K562 (cell line): ENCODE measurements around the gene FARP2. TPM values are rescaled to one million over a fixed set of nuclear protein-coding genes. Genes with fewer than 3 reads are reported as not detected.
A peak's percentile ranks its signal among the peaks of the same experiment; 100 is the strongest.

Source experiments
- ATAC-seq: fragments of 200-7000 bp; cut with Tn5 transposase; 3 replicates; pipeline ENCODE4 v1.9.1; 2020; ENCODE audit warnings: moderate library complexity
- BruUV-seq: library from RNA; stranded (reverse); fragments of 400-500 nt; replicated peaks from 2 replicates; lab custom pipeline; 2021; lab: Mats Ljungman, UMichigan
- CTCF ChIA-PET: fragments of 300-600 bp; formaldehyde crosslinking; extraction: SDS; loops from one replicate; lab custom pipeline; 2021; ENCODE audit warnings: low intra/inter-chr PET ratio; lab: Yijun Ruan, JAX
- POLR2A ChIA-PET: fragments of 300-600, 350-650 bp; sonication (Branson Sonifier 250); formaldehyde crosslinking; extraction: SDS; loops from one replicate; lab custom pipeline; 2021; ENCODE audit warnings: antibody characterized with exemption, inconsistent platforms; lab: Yijun Ruan, JAX
- DNase-seq, 4 experiments: peaks; one replicate each; pipeline versions ENCODE4 v3.0.0 to v3.0.0-alpha.2; 2011 to 2018; ENCODE audit warnings: low spot score in 3 of 4, mixed read lengths in 3 of 4; ENCODE audit errors: extremely low read depth in 1 of 4
- FAIRE-seq: peaks from 2 replicates; lab custom pipeline; 2011; peaks lifted over from hg19 to GRCh38; lab: Jason Lieb, UNC
- H2AFZ ChIP-seq: 2 replicates; pipeline ENCODE4 v1.6.0; 2011; ENCODE audit warnings: low read depth, low read length, control low read depth, inconsistent platforms
- H3K27ac ChIP-seq: fragments of 200-600 bp; 3 replicates; pipeline ENCODE4 v1.8.0; 2011; ENCODE audit warnings: low read depth, mild to moderate bottlenecking, control low read depth, inconsistent platforms, low read length, moderate library complexity, mixed read lengths; ENCODE audit errors: extremely low read depth
- H3K27me3 ChIP-seq, 2 experiments: fragments of 300-600 bp in 1 of 2; 2 replicates in 1 of 2; 3 replicates in 1 of 2; pipeline versions ENCODE4 v1.6.0 to v1.8.0; 2011; ENCODE audit warnings: inconsistent platforms in 2 of 2, low read length in 2 of 2, mild to moderate bottlenecking in 1 of 2, mixed read lengths in 1 of 2, moderate library complexity in 1 of 2; ENCODE audit not compliant: control insufficient read depth in 2 of 2, insufficient read depth in 2 of 2
- H3K36me3 ChIP-seq: fragments of 300-600 bp; 3 replicates; pipeline ENCODE4 v1.8.0; 2011; ENCODE audit warnings: mild to moderate bottlenecking, low read length, inconsistent platforms; ENCODE audit not compliant: control insufficient read depth, insufficient read depth
- H3K4me1 ChIP-seq, 2 experiments: fragments of 200-600 bp in 1 of 2; replicated peaks in 1 of 2; 2 replicates in 1 of 2; 3 replicates in 1 of 2; pipeline versions ENCODE4 v1.5.1 to v1.8.0; 2011; ENCODE audit warnings: inconsistent platforms in 2 of 2, low read length in 2 of 2, mild to moderate bottlenecking in 1 of 2, mixed read lengths in 1 of 2, moderate library complexity in 1 of 2; ENCODE audit not compliant: control insufficient read depth in 2 of 2, insufficient read depth in 2 of 2
- H3K4me2 ChIP-seq: 2 replicates; pipeline ENCODE4 v1.6.1; 2011; ENCODE audit warnings: low read length, control low read depth, inconsistent platforms, mixed read lengths; ENCODE audit not compliant: insufficient read depth
- H3K4me3 ChIP-seq: fragments of 200-600 bp; sonication (generic), shearing (Covaris generic); 2 replicates; pipeline ENCODE4 v1.5.1; 2016; ENCODE audit warnings: control low read depth, inconsistent platforms
- H3K79me2 ChIP-seq: fragments of 200-600 bp; 3 replicates; pipeline ENCODE4 v1.8.0; 2011; ENCODE audit warnings: low read length, inconsistent platforms; ENCODE audit not compliant: control insufficient read depth, insufficient read depth
- H3K9ac ChIP-seq, 2 experiments: 2 replicates each; pipeline versions ENCODE4 v1.6.0 to v1.6.1; 2011; ENCODE audit warnings: low read depth in 2 of 2, low read length in 2 of 2, control low read depth in 1 of 2, inconsistent platforms in 1 of 2, mild to moderate bottlenecking in 1 of 2, mixed read lengths in 1 of 2; ENCODE audit not compliant: insufficient read depth in 1 of 2
- H3K9me1 ChIP-seq: one replicate; pipeline ENCODE4 v1.6.0; 2011; ENCODE audit warnings: inconsistent platforms, mild to moderate bottlenecking, low read length, moderate library complexity; ENCODE audit not compliant: control insufficient read depth, insufficient read depth
- H3K9me3 ChIP-seq: replicated peaks from 2 replicates; pipeline ENCODE4 v1.5.1; 2011; ENCODE audit warnings: low read depth, low read length, inconsistent platforms; ENCODE audit not compliant: control insufficient read depth, insufficient read depth
- H4K20me1 ChIP-seq: replicated peaks from 2 replicates; pipeline ENCODE4 v1.6.1; 2011; ENCODE audit warnings: low read length, inconsistent platforms, mixed read lengths; ENCODE audit not compliant: control insufficient read depth, insufficient read depth
- CBFB ChIP-seq: sonication (generic); formaldehyde crosslinking; IDR thresholded peaks from 2 replicates; pipeline ENCODE4 v1.4.0; 2020; ENCODE audit warnings: mild to moderate bottlenecking, missing genetic modification reagents
- DPF2 ChIP-seq: fragments of 450-650 bp; IDR thresholded peaks from 2 replicates; pipeline ENCODE4 v1.6.1; 2016
- ETS2 ChIP-seq: IDR thresholded peaks from 2 replicates; pipeline ENCODE4 v1.6.1; 2016; ENCODE audit warnings: borderline replicate concordance, missing genetic modification characterization, mild to moderate bottlenecking, moderate library complexity, missing compliant biosample characterization; ENCODE audit not compliant: poor library complexity, severe bottlenecking
- NKRF ChIP-seq: fragments of 450-650 bp; IDR thresholded peaks from 2 replicates; pipeline ENCODE4 v1.6.1; 2016; ENCODE audit warnings: borderline replicate concordance
- POU5F1 ChIP-seq: fragments of 150-350 bp; IDR thresholded peaks from 2 replicates; pipeline ENCODE4 v1.6.1; 2014; ENCODE audit warnings: borderline replicate concordance, low read length, low read depth, mild to moderate bottlenecking; ENCODE audit not compliant: partially characterized antibody
- SNRNP70 ChIP-seq: fragments of 200-400 bp; formaldehyde crosslinking; optimal IDR thresholded peaks from 2 replicates; pipeline ENCODE3; 2017; ENCODE audit warnings: low read depth, low read length
- ZKSCAN1 ChIP-seq: fragments of 150-350 bp; IDR thresholded peaks from 2 replicates; pipeline ENCODE4 v1.6.1; 2016; ENCODE audit warnings: low read depth, low read length
- WGBS: fragments of 100-300 bp; shearing (Covaris generic); methylation state at CpG from one replicate; pipeline ENCODE4 v1.1.6; 2016; ENCODE audit warnings: low coverage, mixed read lengths; ENCODE audit not compliant: insufficient coverage; ENCODE audit errors: missing lambda C conversion rate; 5-methylcytosine and 5-hydroxymethylcytosine counted together
- in situ Hi-C: fragments of 300-500 bp; cut with MboI; formaldehyde crosslinking; loops from 4 replicates; pipeline ENCODE4 v1.15.0; 2018; ENCODE audit warnings: inconsistent platforms, mixed read lengths
- intact Hi-C: fragments of 100-400 bp; cut with micrococcal nuclease; formaldehyde crosslinking; loops from 2 replicates; pipeline ENCODE4 v1.14.2; 2022
- polyA plus RNA-seq, 8 experiments: library from polyadenylated mRNA; depleted of rRNA in 4 of 8; stranded (reverse) in 5 of 8; unstranded in 3 of 8; fragments of >200 nt; fragmentation: Nextera tagmentation in 2 of 8; fragmentation: Illumina TruSeq in 1 of 8; extraction: Ambion mirVana in 2 of 8; extraction: Trizol in 1 of 8; gene quantifications; 2 replicates each; pipeline versions ENCODE4 v1.2.1 to v1.2.3, GENCODE V29; 2011 to 2014; ENCODE audit warnings: inconsistent platforms in 1 of 8, missing spikeins in 1 of 8
- total RNA-seq, 7 experiments: library from RNA; depleted of rRNA in 6 of 7; stranded (reverse); fragments of >200 nt in 6 of 7; fragmentation: Illumina TruSeq in 2 of 7; extraction: Trizol in 2 of 7; gene quantifications; 2 replicates each; pipeline versions ENCODE4 v1.2.1 to v1.2.3, GENCODE V29; 2011 to 2021; ENCODE audit warnings: low replicate concordance in 1 of 7
- TF ChIP-seq, protein P1 (sequence below), 3 experiments: fragments of 200-800 bp in 1 of 3; fragments of 250-450 bp in 1 of 3; fragments of 450-650 bp in 1 of 3; sonication (Bioruptor Pico) in 1 of 3; sonication (Bioruptor generic) in 1 of 3; formaldehyde crosslinking in 1 of 3; IDR thresholded peaks; 2 replicates each; pipeline versions ENCODE4 v1.6.1 to v1.8.0; 2016 to 2022; ENCODE audit warnings: mild to moderate bottlenecking in 2 of 3, missing genetic modification characterization in 2 of 3, missing compliant biosample characterization in 1 of 3, moderate library complexity in 1 of 3
- TF ChIP-seq, protein P2 (sequence below): IDR thresholded peaks from 3 replicates; pipeline ENCODE4 v1.6.1; 2011; ENCODE audit warnings: borderline replicate concordance, mild to moderate bottlenecking; ENCODE audit not compliant: insufficient read length, insufficient read depth
- TF ChIP-seq, protein P3 (sequence below): fragments of 250-450 bp; sonication (Bioruptor Pico); IDR thresholded peaks from 2 replicates; pipeline ENCODE4 v1.8.0; 2022; ENCODE audit warnings: inconsistent platforms, mild to moderate bottlenecking, moderate library complexity, borderline replicate concordance

FARP2 gene
- total and polyA plus RNA-seq, 9 of the 15 experiments (the other 6 are each of a cell fraction or from before 2014, with no cell fraction given) = 4.1 to 38.1 (median 21.1) TPM

DNA sequence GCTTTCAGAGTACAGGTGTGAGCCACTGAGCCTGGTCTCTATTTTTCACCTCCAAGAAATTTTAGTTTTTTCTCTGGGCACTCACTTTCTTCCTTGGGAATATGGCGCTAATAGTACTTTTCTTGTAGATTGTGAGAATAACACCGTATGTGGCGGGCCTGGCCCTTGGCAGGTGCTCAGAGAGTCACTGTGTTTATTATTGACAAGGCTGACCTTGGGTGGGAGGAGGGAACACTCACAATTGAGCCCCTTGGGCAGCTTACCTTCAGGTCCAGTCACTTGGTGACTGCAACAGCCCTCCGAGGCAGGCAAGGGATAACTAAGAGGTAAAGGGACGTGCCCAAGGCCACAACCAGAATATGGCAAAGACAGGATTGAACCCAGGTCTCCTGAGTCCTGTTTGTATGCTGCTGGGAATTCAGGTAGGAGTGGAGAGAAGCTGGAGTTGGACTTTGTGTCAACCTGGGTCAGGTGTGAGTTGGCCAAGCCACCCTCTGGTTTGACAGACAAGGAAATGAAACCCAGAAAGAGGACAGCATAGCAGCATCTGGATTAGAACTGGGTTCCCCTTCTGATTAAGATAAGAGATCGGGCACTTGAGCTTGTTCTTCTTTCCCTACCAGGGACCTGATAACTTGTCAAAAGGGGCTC, 155.1 kb downstream of the FARP2 start:
- ATAC-seq = no peak
- peaks cover 12 to 22% of the 10 kb centered on the region in 2 experiments; a peak in 4 of 5 replicates for H3K4me1 ChIP-seq
- H4K20me1 ChIP-seq = no peaks in the 10 kb centered on the region
- no peak overlapping the region for H3K4me3 ChIP-seq
- DNase-seq = no peak
- POLR2A ChIA-PET = interaction anchor here (0.7 kb wide), 1 partner anchor 8 kb away, joined by 3 read pairs; no protein-coding TSS in a partner anchor
- H3K9ac ChIP-seq = no peak overlapping the region; a peak in 1 of 4 replicates
- intact Hi-C loops (no loop called here), in situ Hi-C loops (no loop called here)
- BruUV-seq = TSS peak; percentile 31
- H3K36me3 ChIP-seq = peaks cover 1% of the 10 kb centered on the region; the same call in 1 of the 3 replicates
- no peaks in the 10 kb centered on the region for H3K9me1 ChIP-seq
- no peaks in the 10 kb centered on the region for H3K27me3 ChIP-seq
- H3K27ac ChIP-seq = no peak overlapping the region
- H3K9me3 ChIP-seq = no peaks in the 10 kb centered on the region
- peaks cover 23% of the 10 kb centered on the region for H3K79me2 ChIP-seq
- WGBS = 75% methylated on average over 6 of the region's 6 CpGs
- H2AFZ ChIP-seq = no peak overlapping the region
- no peak overlapping the region for H3K4me2 ChIP-seq
- CTCF ChIA-PET = no interaction called here
- no peak for FAIRE-seq
- no peak for TF ChIP-seq DPF2
- TF ChIP-seq SNRNP70 = no peak
- TF ChIP-seq, protein P1, sequence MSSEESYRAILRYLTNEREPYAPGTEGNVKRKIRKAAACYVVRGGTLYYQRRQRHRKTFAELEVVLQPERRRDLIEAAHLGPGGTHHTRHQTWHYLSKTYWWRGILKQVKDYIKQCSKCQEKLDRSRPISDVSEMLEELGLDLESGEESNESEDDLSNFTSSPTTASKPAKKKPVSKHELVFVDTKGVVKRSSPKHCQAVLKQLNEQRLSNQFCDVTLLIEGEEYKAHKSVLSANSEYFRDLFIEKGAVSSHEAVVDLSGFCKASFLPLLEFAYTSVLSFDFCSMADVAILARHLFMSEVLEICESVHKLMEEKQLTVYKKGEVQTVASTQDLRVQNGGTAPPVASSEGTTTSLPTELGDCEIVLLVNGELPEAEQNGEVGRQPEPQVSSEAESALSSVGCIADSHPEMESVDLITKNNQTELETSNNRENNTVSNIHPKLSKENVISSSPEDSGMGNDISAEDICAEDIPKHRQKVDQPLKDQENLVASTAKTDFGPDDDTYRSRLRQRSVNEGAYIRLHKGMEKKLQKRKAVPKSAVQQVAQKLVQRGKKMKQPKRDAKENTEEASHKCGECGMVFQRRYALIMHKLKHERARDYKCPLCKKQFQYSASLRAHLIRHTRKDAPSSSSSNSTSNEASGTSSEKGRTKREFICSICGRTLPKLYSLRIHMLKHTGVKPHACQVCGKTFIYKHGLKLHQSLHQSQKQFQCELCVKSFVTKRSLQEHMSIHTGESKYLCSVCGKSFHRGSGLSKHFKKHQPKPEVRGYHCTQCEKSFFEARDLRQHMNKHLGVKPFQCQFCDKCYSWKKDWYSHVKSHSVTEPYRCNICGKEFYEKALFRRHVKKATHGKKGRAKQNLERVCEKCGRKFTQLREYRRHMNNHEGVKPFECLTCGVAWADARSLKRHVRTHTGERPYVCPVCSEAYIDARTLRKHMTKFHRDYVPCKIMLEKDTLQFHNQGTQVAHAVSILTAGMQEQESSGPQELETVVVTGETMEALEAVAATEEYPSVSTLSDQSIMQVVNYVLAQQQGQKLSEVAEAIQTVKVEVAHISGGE (CRISPR knock-in tag; IDR thresholded peaks at IDR 0.05) = no peak
- no peak for TF ChIP-seq CBFB (CRISPR knock-in tag)
- TF ChIP-seq NKRF = no peak
- TF ChIP-seq POU5F1 = no peak
- TF ChIP-seq, protein P2, sequence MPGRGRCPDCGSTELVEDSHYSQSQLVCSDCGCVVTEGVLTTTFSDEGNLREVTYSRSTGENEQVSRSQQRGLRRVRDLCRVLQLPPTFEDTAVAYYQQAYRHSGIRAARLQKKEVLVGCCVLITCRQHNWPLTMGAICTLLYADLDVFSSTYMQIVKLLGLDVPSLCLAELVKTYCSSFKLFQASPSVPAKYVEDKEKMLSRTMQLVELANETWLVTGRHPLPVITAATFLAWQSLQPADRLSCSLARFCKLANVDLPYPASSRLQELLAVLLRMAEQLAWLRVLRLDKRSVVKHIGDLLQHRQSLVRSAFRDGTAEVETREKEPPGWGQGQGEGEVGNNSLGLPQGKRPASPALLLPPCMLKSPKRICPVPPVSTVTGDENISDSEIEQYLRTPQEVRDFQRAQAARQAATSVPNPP = no peak
- TF ChIP-seq, protein P3, sequence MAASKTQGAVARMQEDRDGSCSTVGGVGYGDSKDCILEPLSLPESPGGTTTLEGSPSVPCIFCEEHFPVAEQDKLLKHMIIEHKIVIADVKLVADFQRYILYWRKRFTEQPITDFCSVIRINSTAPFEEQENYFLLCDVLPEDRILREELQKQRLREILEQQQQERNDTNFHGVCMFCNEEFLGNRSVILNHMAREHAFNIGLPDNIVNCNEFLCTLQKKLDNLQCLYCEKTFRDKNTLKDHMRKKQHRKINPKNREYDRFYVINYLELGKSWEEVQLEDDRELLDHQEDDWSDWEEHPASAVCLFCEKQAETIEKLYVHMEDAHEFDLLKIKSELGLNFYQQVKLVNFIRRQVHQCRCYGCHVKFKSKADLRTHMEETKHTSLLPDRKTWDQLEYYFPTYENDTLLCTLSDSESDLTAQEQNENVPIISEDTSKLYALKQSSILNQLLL (CRISPR knock-in tag) = no peak
- no peak for TF ChIP-seq ETS2 (tag)
- no peak for TF ChIP-seq ZKSCAN1
